GM12878 (cell line): ENCODE data around the gene DAB2IP. TPM values are rescaled to one million over a fixed set of nuclear protein-coding genes. Genes with fewer than 3 reads are reported as not detected.

Experiments used
- ATAC-seq: fragments of 200-7000 bp; cut with Tn5 transposase; 3 replicates; pipeline ENCODE4 v1.9.1; 2020; ENCODE audit warnings: mild to moderate bottlenecking, moderate library complexity
- BruUV-seq: library from RNA; stranded (reverse); fragments of 400-500 nt; replicated peaks from 2 replicates; lab custom pipeline; 2021; lab: Mats Ljungman, UMichigan
- CTCF ChIA-PET: fragments of 300-600 bp; sonication (Branson Sonifier 250); formaldehyde crosslinking; extraction: SDS; loops from one replicate; lab custom pipeline; 2021; ENCODE audit warnings: inconsistent platforms; lab: Yijun Ruan, JAX
- POLR2A ChIA-PET: fragments of 350-600 bp; formaldehyde crosslinking; extraction: SDS; loops from one replicate; lab custom pipeline; 2021; ENCODE audit warnings: inconsistent platforms; lab: Charles Lee
- RAD21 ChIA-PET: fragments of 300-600 bp; sonication (Branson Sonifier 250); formaldehyde crosslinking; loops from one replicate; lab custom pipeline; 2023; ENCODE audit warnings: antibody characterized with exemption; ENCODE audit not compliant: unreplicated experiment; lab: Charles Lee
- SMC1A ChIA-PET: fragments of 300-600 bp; sonication (Branson Sonifier 250); formaldehyde crosslinking; loops from one replicate; lab custom pipeline; 2023; ENCODE audit not compliant: unreplicated experiment, uncharacterized antibody; lab: Charles Lee
- DNase-seq: peaks from one replicate; pipeline ENCODE4 v3.0.0-alpha.2; 2011; ENCODE audit warnings: low read depth, low spot score
- FAIRE-seq: peaks from 3 replicates; lab custom pipeline; 2011; peaks lifted over from hg19 to GRCh38; lab: Jason Lieb, UNC
- H2AFZ ChIP-seq: 2 replicates; pipeline ENCODE4 v1.6.0; 2011; ENCODE audit warnings: low read depth, low read length, control low read depth; ENCODE audit not compliant: control insufficient read depth
- H3K27ac ChIP-seq: 2 replicates; pipeline ENCODE4 v1.5.1; 2011; ENCODE audit warnings: control low read depth; ENCODE audit not compliant: control insufficient read depth, insufficient read depth
- H3K27me3 ChIP-seq, 2 experiments: replicated peaks in 1 of 2; 2 replicates each; pipeline versions ENCODE4 v1.6.0 to v1.6.1; 2011; ENCODE audit warnings: low read length in 1 of 2; ENCODE audit not compliant: control insufficient read depth in 2 of 2, insufficient read depth in 2 of 2
- H3K36me3 ChIP-seq, 2 experiments: 2 replicates each; pipeline ENCODE4 v1.5.1; 2011; ENCODE audit warnings: low read length in 1 of 2; ENCODE audit not compliant: control insufficient read depth in 2 of 2, insufficient read depth in 2 of 2
- H3K4me1 ChIP-seq: 2 replicates; pipeline ENCODE4 v1.6.1; 2011; ENCODE audit warnings: mild to moderate bottlenecking, low read length, moderate library complexity, mixed read lengths; ENCODE audit not compliant: control insufficient read depth, insufficient read depth
- H3K4me2 ChIP-seq: 2 replicates; pipeline ENCODE4 v1.6.0; 2011; ENCODE audit warnings: control low read depth; ENCODE audit not compliant: control insufficient read depth, insufficient read depth
- H3K4me3 ChIP-seq: fragments of 200-600 bp; sonication (generic); 2 replicates; pipeline ENCODE4 v1.5.1; 2016
- H3K79me2 ChIP-seq: 2 replicates; pipeline ENCODE4 v1.6.0; 2011; ENCODE audit warnings: low read length; ENCODE audit not compliant: control insufficient read depth, insufficient read depth
- H3K9ac ChIP-seq: 2 replicates; pipeline ENCODE4 v1.8.0; 2011; ENCODE audit warnings: low read length, control low read depth, mixed read lengths; ENCODE audit not compliant: control insufficient read depth, insufficient read depth
- H3K9me3 ChIP-seq: replicated peaks from 3 replicates; pipeline ENCODE4 v1.5.1; 2011; ENCODE audit warnings: mild to moderate bottlenecking, low read length; ENCODE audit not compliant: control insufficient read depth, insufficient read depth
- H4K20me1 ChIP-seq: 2 replicates; pipeline ENCODE4 v1.6.0; 2011; ENCODE audit not compliant: control insufficient read depth, insufficient read depth
- BACH1 ChIP-seq: fragments of 450-650 bp; IDR thresholded peaks from 2 replicates; pipeline ENCODE4 v1.6.1; 2017; ENCODE audit warnings: mild to moderate bottlenecking, borderline replicate concordance
- CBFB ChIP-seq: IDR thresholded peaks from 2 replicates; pipeline ENCODE4 v1.6.1; 2016; ENCODE audit warnings: antibody characterized with exemption, low read depth
- CHD2 ChIP-seq: IDR thresholded peaks from 2 replicates; pipeline ENCODE4 v1.6.1; 2011; ENCODE audit warnings: low read depth, low read length, improper control_type of control experiment, borderline replicate concordance
- FOXK2 ChIP-seq: fragments of 450-650 bp; IDR thresholded peaks from 2 replicates; pipeline ENCODE4 v1.6.1; 2017; ENCODE audit warnings: mild to moderate bottlenecking, moderate library complexity
- FOXM1 ChIP-seq: IDR thresholded peaks from 2 replicates; pipeline ENCODE4 v1.6.1; 2012; ENCODE audit warnings: low read depth, mild to moderate bottlenecking, inconsistent platforms, low read length, moderate library complexity
- MEF2B ChIP-seq: fragments of 450-650 bp; IDR thresholded peaks from 2 replicates; pipeline ENCODE4 v1.6.1; 2018; ENCODE audit warnings: mild to moderate bottlenecking, moderate library complexity; ENCODE audit not compliant: partially characterized antibody, poor library complexity, severe bottlenecking
- MTA2 ChIP-seq: fragments of 450-650 bp; IDR thresholded peaks from 2 replicates; pipeline ENCODE4 v1.6.1; 2016; ENCODE audit warnings: low read depth, mild to moderate bottlenecking, moderate library complexity
- NR2C1 ChIP-seq: fragments of 450-650 bp; IDR thresholded peaks from 2 replicates; pipeline ENCODE4 v1.6.1; 2017; ENCODE audit warnings: antibody characterized with exemption, mild to moderate bottlenecking, moderate library complexity
- NR2F1 ChIP-seq: fragments of 450-650 bp; conservative IDR thresholded peaks from 2 replicates; pipeline ENCODE4 v1.6.1; 2017; ENCODE audit warnings: mild to moderate bottlenecking
- PML ChIP-seq: IDR thresholded peaks from 2 replicates; pipeline ENCODE4 v1.6.1; 2012; ENCODE audit warnings: low read length, inconsistent platforms
- POLR2AphosphoS5 ChIP-seq: IDR thresholded peaks from 2 replicates; pipeline ENCODE4 v1.6.1; 2011; ENCODE audit warnings: mild to moderate bottlenecking, low read length, inconsistent platforms
- SIN3A ChIP-seq: IDR thresholded peaks from 2 replicates; pipeline ENCODE4 v1.6.1; 2012; ENCODE audit warnings: low read depth, low read length, improper control_type of control experiment
- SMAD5 ChIP-seq: IDR thresholded peaks from 2 replicates; pipeline ENCODE4 v1.6.1; 2016; ENCODE audit warnings: antibody characterized with exemption, low read depth
- SREBF1 ChIP-seq: IDR thresholded peaks from 2 replicates; pipeline ENCODE4 v1.6.1; 2012; ENCODE audit warnings: mild to moderate bottlenecking, low read length
- STAT1 ChIP-seq: fragments of 450-650 bp; conservative IDR thresholded peaks from 2 replicates; pipeline ENCODE4 v1.6.1; 2014; ENCODE audit warnings: antibody characterized with exemption, mild to moderate bottlenecking
- TBL1XR1 ChIP-seq: IDR thresholded peaks from 2 replicates; pipeline ENCODE4 v1.6.1; 2012; ENCODE audit warnings: low read depth, low read length, improper control_type of control experiment
- TCF3 ChIP-seq: IDR thresholded peaks from 2 replicates; pipeline ENCODE4 v1.6.1; 2012; ENCODE audit warnings: low read depth, mild to moderate bottlenecking, low read length, borderline replicate concordance; ENCODE audit not compliant: insufficient read depth
- ZNF622 ChIP-seq: fragments of 450-650 bp; IDR thresholded peaks from 2 replicates; pipeline ENCODE4 v1.6.1; 2017; ENCODE audit warnings: mild to moderate bottlenecking, inconsistent platforms
- WGBS: methylation state at CpG from one replicate; pipeline ENCODE4 v1.1.6; 2016; ENCODE audit warnings: low lambda C conversion rate; ENCODE audit not compliant: insufficient replicate concordance, insufficient coverage; ENCODE audit errors: missing lambda C conversion rate; 5-methylcytosine and 5-hydroxymethylcytosine counted together
- in situ Hi-C: fragments of 300-500 bp; cut with MboI; formaldehyde crosslinking; loops from 9 replicates; pipeline ENCODE4 v1.14.3; 2018; ENCODE audit warnings: mixed read lengths
- intact Hi-C: fragments of 100-400 bp; cut with micrococcal nuclease; formaldehyde crosslinking; loops from one replicate; pipeline ENCODE4 v1.14.2; 2022; ENCODE audit not compliant: unreplicated experiment
- polyA plus RNA-seq, 11 experiments: library from polyadenylated mRNA; depleted of rRNA in 4 of 11; unstranded in 6 of 11; stranded (reverse) in 5 of 11; fragments of >200 nt; fragmentation: Nextera tagmentation in 4 of 11; fragmentation: Illumina TruSeq in 1 of 11; extraction: Ambion mirVana in 4 of 11; extraction: Trizol in 1 of 11; gene quantifications; 1 replicate in 1 of 11; 2 replicates in 10 of 11; pipeline versions ENCODE4 v1.2.1 to v1.2.3, GENCODE V29; 2011 to 2016; ENCODE audit warnings: inconsistent platforms in 2 of 11, missing spikeins in 2 of 11, low read depth in 1 of 11
- total RNA-seq, 4 experiments: library from RNA; depleted of rRNA in 3 of 4; stranded (reverse); fragments of >200 nt in 3 of 4; fragmentation: Illumina TruSeq in 1 of 4; extraction: Trizol in 1 of 4; gene quantifications; 2 replicates each; pipeline versions ENCODE4 v1.2.1 to v1.2.3, GENCODE V29; 2013 to 2021
- TF ChIP-seq, protein P1 (sequence below): fragments of 450-650 bp; IDR thresholded peaks from 2 replicates; pipeline ENCODE4 v1.6.1; 2017; ENCODE audit warnings: mild to moderate bottlenecking, moderate library complexity
- TF ChIP-seq, protein P2 (sequence below): IDR thresholded peaks from 2 replicates; pipeline ENCODE4 v1.6.1; 2012; ENCODE audit warnings: low read depth, low read length, improper control_type of control experiment

The DAB2IP gene
- total and polyA plus RNA-seq, 10 of the 15 experiments (the other 5 are each of a cell fraction or from before 2014, with no cell fraction given), result 0.03 to 0.38 (median 0.14) TPM; not detected in 6

DNA sequence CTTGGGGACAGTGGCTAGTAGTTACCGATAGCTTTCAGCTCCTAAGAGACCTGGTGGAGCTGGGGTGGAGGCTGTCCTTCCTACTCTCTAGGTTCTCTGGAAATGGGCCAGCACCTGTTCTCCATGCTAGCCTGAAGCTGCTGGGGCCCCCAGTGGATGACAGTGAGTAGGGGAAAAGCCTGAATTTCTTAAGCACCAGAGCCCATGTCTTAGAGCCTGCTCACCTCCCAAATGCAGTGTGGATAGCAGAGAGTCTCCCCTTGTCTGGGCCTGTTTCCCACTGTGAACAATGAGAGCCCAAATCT is 105.8 kb downstream of the DAB2IP start:
- ATAC-seq, result no peak
- WGBS, result 0% methylated on average over 1 of the region's 1 CpG
- RAD21 ChIA-PET, result no interaction called here
- Histone ChIP-seq H3K4me1 (no peaks in the 10 kb centered on the region), H3K79me2 (no peaks in the 10 kb centered on the region), H3K27me3 (no peaks in the 10 kb centered on the region; a peak in 2 of 4 replicates), H2AFZ (no peak overlapping the region), H3K4me3 (no peak overlapping the region), H3K4me2 (no peak overlapping the region), H4K20me1 (no peaks in the 10 kb centered on the region), H3K9ac (no peak overlapping the region), H3K36me3 (no peaks in the 10 kb centered on the region), H3K9me3 (no peaks in the 10 kb centered on the region), H3K27ac (no peak overlapping the region)
- FAIRE-seq, result no peak
- DNase-seq, result no peak
- no TSS peak for BruUV-seq
- no peak for TF ChIP-seq POLR2AphosphoS5
- no peak for TF ChIP-seq SIN3A
- no peak for TF ChIP-seq TBL1XR1
- TF ChIP-seq MTA2, result no peak
- TF ChIP-seq FOXK2, result no peak
- TF ChIP-seq FOXM1, result no peak
- TF ChIP-seq SMAD5, result no peak
- no peak for TF ChIP-seq NR2C1
- TF ChIP-seq CBFB, result no peak
- TF ChIP-seq BACH1, result no peak
- no peak for TF ChIP-seq ZNF622
- TF ChIP-seq, protein P1, sequence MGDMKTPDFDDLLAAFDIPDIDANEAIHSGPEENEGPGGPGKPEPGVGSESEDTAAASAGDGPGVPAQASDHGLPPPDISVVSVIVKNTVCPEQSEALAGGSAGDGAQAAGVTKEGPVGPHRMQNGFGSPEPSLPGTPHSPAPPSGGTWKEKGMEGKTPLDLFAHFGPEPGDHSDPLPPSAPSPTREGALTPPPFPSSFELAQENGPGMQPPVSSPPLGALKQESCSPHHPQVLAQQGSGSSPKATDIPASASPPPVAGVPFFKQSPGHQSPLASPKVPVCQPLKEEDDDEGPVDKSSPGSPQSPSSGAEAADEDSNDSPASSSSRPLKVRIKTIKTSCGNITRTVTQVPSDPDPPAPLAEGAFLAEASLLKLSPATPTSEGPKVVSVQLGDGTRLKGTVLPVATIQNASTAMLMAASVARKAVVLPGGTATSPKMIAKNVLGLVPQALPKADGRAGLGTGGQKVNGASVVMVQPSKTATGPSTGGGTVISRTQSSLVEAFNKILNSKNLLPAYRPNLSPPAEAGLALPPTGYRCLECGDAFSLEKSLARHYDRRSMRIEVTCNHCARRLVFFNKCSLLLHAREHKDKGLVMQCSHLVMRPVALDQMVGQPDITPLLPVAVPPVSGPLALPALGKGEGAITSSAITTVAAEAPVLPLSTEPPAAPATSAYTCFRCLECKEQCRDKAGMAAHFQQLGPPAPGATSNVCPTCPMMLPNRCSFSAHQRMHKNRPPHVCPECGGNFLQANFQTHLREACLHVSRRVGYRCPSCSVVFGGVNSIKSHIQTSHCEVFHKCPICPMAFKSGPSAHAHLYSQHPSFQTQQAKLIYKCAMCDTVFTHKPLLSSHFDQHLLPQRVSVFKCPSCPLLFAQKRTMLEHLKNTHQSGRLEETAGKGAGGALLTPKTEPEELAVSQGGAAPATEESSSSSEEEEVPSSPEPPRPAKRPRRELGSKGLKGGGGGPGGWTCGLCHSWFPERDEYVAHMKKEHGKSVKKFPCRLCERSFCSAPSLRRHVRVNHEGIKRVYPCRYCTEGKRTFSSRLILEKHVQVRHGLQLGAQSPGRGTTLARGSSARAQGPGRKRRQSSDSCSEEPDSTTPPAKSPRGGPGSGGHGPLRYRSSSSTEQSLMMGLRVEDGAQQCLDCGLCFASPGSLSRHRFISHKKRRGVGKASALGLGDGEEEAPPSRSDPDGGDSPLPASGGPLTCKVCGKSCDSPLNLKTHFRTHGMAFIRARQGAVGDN, result no peak
- TF ChIP-seq STAT1, result no peak
- no peak for TF ChIP-seq CHD2
- no peak for TF ChIP-seq SREBF1
- no peak for TF ChIP-seq NR2F1
- TF ChIP-seq TCF3, result no peak
- TF ChIP-seq PML, result no peak
- TF ChIP-seq MEF2B, result no peak
- TF ChIP-seq, protein P2, sequence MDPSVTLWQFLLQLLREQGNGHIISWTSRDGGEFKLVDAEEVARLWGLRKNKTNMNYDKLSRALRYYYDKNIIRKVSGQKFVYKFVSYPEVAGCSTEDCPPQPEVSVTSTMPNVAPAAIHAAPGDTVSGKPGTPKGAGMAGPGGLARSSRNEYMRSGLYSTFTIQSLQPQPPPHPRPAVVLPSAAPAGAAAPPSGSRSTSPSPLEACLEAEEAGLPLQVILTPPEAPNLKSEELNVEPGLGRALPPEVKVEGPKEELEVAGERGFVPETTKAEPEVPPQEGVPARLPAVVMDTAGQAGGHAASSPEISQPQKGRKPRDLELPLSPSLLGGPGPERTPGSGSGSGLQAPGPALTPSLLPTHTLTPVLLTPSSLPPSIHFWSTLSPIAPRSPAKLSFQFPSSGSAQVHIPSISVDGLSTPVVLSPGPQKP, result no peak
- POLR2A ChIA-PET, result no interaction called here
- in situ Hi-C loops (no loop called here), intact Hi-C loops (no loop called here)
- SMC1A ChIA-PET, result no interaction called here
- CTCF ChIA-PET, result no interaction called here
